Measurements from ENCODE around the gene PRSS27. TPM values are rescaled to one million over a fixed set of nuclear protein-coding genes. Genes with fewer than 3 reads are reported as not detected.
"Not testable (repeated sequence)": the region's sequence is repeated elsewhere in the genome, so short reads cannot be mapped to it uniquely, and the experiment has no call there.

The PRSS27 gene
- total RNA-seq, 1 donor from 2014 or later: 1.3 TPM

DNA sequence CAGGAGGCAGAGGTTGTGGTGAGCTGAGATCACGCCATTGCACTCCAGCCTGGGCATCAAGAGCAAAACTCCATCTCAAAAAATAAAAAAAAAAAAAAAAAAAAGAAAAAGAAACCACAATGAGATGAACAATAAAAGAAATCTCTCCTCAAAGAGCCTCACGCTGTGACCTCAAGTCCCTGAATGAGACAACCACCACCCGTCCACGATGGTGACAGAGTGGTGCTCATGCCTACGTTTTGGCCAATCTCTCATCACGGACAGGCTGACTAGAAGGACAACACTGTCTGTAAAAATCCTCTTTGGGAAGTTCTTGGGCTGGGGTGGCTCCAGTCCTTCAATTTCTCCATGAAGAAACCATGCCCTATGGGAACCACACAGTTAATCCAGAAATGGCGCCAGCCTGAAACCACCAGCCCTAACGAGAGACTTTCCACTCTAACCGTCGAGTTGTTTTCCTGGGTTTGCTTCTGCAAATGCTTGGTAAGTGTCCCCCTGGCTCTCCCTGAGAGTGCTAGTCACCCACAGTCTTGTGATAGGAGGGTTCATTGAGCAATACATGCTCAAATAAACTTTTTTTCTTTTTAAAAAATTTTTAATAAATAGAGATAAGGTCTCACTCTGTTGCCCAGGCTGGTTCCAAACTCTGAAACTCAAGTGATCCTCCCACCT lies 15.0 kb upstream of the PRSS27 start:
- no peak overlapping the region for H3K4me3 ChIP-seq (ENCODE audit: low read depth, low read length)
- TF ChIP-seq, protein P1, sequence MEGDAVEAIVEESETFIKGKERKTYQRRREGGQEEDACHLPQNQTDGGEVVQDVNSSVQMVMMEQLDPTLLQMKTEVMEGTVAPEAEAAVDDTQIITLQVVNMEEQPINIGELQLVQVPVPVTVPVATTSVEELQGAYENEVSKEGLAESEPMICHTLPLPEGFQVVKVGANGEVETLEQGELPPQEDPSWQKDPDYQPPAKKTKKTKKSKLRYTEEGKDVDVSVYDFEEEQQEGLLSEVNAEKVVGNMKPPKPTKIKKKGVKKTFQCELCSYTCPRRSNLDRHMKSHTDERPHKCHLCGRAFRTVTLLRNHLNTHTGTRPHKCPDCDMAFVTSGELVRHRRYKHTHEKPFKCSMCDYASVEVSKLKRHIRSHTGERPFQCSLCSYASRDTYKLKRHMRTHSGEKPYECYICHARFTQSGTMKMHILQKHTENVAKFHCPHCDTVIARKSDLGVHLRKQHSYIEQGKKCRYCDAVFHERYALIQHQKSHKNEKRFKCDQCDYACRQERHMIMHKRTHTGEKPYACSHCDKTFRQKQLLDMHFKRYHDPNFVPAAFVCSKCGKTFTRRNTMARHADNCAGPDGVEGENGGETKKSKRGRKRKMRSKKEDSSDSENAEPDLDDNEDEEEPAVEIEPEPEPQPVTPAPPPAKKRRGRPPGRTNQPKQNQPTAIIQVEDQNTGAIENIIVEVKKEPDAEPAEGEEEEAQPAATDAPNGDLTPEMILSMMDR (IDR thresholded peaks at IDR 0.05; ENCODE audit: insufficient read depth, low read length, severe bottlenecking): no peak
- FAIRE-seq: no peak
- no peaks in the 10 kb centered on the region for H3K36me3 ChIP-seq (ENCODE audit: control insufficient read depth, insufficient read depth, low read length)
- H3K27me3 ChIP-seq (ENCODE audit: control insufficient read depth, insufficient read depth, low read length): peaks cover 2% of the 10 kb centered on the region
- DNase-seq (ENCODE audit: low read depth): no peak

DNA sequence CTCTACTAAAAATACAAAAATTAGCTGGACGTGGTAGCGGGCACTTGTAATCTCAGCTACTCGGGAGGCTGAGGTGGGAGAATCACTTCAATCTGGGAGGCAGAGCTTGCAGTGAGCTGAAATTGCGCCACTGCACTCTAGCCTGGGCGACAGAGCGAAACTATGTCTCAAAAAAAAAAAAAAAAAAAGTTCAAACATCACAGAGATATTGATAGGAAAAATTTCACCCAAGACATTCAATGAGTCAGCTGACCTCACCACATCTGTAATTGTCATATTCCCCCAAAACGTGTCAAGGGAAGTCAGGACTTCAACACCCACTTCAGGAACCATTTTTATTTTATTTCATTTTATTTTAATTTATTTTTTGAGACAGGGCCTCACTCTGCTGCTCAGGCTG lies 8.0 kb upstream of the PRSS27 start:
- Histone ChIP-seq H3K36me3 (ENCODE audit: control insufficient read depth, insufficient read depth, low read length) (no peaks in the 10 kb centered on the region), H3K27me3 (ENCODE audit: control insufficient read depth, insufficient read depth, low read length) (no peaks in the 10 kb centered on the region), H3K4me3 (ENCODE audit: low read depth, low read length) (no peak overlapping the region)
- no peak for FAIRE-seq
- TF ChIP-seq, protein P1 (IDR thresholded peaks at IDR 0.05; ENCODE audit: insufficient read depth, low read length, severe bottlenecking): no peak
- no peak for DNase-seq (ENCODE audit: low read depth)

DNA sequence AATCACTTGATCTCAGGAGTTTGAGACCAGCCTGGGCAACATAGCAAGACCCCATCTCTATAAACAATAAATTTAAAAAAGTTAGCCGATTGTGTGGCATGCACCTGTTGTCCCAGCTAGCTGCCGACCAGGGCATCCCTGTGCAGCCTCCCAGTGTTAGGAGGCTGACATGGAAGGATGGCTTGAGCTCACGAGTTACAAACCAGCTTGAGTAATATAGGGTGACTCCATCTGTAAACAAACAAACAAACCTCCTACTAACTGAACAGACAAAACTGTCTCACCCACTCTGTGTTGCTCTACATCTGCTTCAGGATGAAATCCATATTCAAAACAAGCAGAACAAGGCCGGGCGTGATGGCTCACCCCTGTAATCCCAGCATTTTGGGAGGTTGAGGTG lies 6.9 kb upstream of the PRSS27 start:
- Histone ChIP-seq H3K27me3 (ENCODE audit: control insufficient read depth, insufficient read depth, low read length) (no peaks in the 10 kb centered on the region), H3K36me3 (ENCODE audit: control insufficient read depth, insufficient read depth, low read length) (no peaks in the 10 kb centered on the region), H3K4me3 (ENCODE audit: low read depth, low read length) (no peak overlapping the region)
- DNase-seq (ENCODE audit: low read depth): no peak
- FAIRE-seq: no peak
- TF ChIP-seq, protein P1 (IDR thresholded peaks at IDR 0.05; ENCODE audit: insufficient read depth, low read length, severe bottlenecking): no peak

DNA sequence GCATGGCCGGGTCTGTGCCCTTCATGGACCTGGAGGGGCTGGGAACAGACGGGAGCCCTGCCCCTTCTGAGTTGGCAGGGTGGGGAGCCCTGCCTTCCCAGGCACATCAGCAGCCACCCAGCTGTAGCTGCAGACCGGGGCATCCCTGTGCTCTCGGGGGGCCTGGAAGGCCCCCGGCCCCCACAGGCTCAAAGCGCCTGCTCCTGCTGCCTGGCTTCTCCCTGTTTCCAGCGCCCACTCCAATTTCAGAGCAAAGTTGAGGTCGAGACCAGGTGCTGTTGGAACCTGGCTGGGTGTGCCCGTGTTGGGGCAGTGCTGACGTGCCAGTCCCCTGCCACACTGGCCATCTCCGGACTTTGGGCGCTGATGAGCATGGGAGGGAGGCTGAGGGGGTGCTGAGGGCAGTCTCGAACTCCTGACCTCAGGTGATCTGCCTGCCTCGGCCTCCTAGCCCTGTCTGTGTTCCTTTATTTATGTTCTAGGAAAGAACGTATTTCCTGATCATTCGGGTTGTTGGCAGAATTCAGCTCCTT lies 4.9 kb upstream of the PRSS27 start:
- Histone ChIP-seq H3K36me3 (ENCODE audit: control insufficient read depth, insufficient read depth, low read length) (no peaks in the 10 kb centered on the region), H3K4me3 (ENCODE audit: low read depth, low read length) (no peak overlapping the region), H3K27me3 (ENCODE audit: control insufficient read depth, insufficient read depth, low read length) (no peaks in the 10 kb centered on the region)
- FAIRE-seq (no peak), DNase-seq (ENCODE audit: low read depth) (no peak)
- TF ChIP-seq, protein P1 (IDR thresholded peaks at IDR 0.05; ENCODE audit: insufficient read depth, low read length, severe bottlenecking): no peak

DNA sequence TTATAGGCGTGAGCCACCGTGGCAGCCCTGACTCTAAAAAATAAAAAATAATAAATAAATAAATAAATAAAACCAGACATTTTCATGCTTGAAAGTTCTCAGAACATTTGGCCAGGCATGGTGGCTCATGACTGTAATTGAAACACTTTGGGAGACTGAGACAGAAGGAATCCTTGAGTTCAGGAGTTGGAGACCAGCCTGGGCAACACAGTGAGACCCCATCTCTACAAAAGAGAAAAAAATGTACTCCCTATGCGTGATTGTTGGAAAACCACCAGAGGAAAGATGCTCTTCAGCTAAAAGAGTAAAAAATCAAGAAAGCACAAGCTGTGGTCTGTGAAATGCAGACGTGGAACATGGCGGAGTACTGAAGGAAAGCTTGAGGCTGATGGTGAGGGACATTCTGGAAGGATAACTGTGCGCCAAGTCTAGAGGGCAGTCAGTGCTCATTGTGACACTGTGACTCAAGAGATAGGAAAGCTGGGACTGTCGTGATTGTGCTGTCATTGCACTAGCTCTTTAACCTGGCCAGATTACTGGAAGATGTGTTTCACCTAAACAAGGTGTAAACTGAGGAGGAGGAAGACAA lies 4.2 kb upstream of the PRSS27 start:
- Histone ChIP-seq H3K27me3 (ENCODE audit: control insufficient read depth, insufficient read depth, low read length) (no peaks in the 10 kb centered on the region), H3K36me3 (ENCODE audit: control insufficient read depth, insufficient read depth, low read length) (no peaks in the 10 kb centered on the region), H3K4me3 (ENCODE audit: low read depth, low read length) (no peak overlapping the region)
- DNase-seq (ENCODE audit: low read depth) (no peak), FAIRE-seq (no peak)
- TF ChIP-seq, protein P1 (IDR thresholded peaks at IDR 0.05; ENCODE audit: insufficient read depth, low read length, severe bottlenecking): no peak

DNA sequence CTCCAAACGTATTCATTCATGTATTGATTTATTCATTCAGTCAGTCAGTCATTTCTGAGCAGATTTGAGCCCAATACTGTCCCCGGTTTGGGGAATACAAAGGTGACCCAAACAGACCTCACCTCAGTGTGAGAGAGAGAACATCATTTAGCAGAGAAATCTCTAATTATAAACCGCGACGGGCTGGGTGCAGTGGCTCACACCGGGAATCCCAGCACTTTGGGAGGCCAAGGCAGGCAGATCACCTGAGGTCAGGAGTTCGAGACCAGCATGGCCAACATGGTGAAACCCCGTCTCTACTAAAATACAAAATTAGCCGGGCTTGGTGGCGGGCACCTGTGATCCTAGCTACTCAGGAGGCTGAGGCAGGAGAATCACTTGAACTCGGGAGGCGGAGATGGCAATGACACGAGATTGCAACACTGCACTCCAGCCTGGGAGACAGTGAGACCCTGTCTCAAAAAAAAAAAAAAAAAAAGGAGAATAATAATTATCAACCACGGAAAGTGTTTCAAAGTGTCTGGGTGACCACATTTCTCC lies 1.7 kb upstream of the PRSS27 start:
- not testable (repeated sequence) for H3K27me3 ChIP-seq (ENCODE audit: control insufficient read depth, insufficient read depth, low read length); H3K36me3 ChIP-seq (ENCODE audit: control insufficient read depth, insufficient read depth, low read length); FAIRE-seq; DNase-seq (ENCODE audit: low read depth)
- H3K4me3 ChIP-seq (ENCODE audit: low read depth, low read length): peak overlapping the region; percentile 55
